COLO668 (cell line): ENCODE data around the gene LRIT3.

Experiments used
- DNase-seq: peaks from one replicate; lab custom pipeline; 2025; ENCODE audit not compliant: unreplicated experiment; lab: John Stamatoyannopoulos, UW

Gene LRIT3, protein sequence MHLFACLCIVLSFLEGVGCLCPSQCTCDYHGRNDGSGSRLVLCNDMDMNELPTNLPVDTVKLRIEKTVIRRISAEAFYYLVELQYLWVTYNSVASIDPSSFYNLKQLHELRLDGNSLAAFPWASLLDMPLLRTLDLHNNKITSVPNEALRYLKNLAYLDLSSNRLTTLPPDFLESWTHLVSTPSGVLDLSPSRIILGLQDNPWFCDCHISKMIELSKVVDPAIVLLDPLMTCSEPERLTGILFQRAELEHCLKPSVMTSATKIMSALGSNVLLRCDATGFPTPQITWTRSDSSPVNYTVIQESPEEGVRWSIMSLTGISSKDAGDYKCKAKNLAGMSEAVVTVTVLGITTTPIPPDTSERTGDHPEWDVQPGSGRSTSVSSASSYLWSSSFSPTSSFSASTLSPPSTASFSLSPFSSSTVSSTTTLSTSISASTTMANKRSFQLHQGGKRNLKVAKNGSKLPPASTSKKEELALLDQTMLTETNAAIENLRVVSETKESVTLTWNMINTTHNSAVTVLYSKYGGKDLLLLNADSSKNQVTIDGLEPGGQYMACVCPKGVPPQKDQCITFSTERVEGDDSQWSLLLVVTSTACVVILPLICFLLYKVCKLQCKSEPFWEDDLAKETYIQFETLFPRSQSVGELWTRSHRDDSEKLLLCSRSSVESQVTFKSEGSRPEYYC

DNA sequence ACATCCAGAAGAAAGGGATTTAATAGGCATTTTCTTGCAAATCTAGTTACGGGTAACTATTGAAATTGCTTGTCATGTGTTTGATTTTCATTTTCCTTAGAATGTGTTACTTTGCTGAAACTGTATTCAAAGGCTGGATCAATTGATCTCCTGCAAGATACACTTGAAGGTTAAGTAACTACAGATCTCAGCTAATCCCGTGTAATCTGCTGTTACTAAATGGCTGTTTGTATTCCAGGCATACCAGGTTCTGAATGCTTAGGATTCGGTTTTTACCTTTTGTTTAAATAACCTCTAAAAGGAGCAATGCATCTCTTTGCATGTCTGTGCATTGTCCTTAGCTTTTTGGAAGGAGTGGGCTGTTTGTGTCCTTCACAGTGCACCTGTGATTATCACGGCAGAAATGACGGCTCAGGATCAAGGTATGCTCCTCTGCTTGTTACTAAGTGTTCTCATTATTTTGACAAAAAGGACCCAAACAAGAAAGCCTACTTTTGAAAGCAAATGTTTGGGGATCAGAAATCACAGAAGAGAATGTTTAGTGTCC lies at the start of gene LRIT3:
Gene LRIT3 (plus strand): TSS at position 212 of the 547 bp plus-strand sequence. CDS start 95 bp downstream, at position 307.
- no peak for DNase-seq

DNA sequence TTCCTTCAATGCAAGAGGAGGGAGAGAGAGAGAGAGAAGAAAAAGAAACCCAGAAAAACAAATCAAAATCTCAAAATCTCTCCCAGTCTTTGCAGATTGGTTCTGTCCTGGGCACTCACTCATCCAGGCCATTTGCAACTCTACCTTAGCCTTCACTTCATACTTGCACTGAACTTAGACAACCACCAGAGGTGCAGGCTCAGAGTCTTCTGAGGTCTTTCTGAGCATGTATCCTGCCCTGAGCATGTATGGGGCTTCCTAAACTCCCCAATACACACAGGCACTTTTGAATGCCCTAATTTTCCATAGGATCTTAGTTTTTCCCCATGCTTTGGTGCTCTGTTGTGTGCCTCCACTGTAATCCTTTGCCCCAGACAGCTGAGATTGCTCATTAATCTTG lies 49.0 kb upstream of the LRIT3 start:
- DNase-seq: no peak

DNA sequence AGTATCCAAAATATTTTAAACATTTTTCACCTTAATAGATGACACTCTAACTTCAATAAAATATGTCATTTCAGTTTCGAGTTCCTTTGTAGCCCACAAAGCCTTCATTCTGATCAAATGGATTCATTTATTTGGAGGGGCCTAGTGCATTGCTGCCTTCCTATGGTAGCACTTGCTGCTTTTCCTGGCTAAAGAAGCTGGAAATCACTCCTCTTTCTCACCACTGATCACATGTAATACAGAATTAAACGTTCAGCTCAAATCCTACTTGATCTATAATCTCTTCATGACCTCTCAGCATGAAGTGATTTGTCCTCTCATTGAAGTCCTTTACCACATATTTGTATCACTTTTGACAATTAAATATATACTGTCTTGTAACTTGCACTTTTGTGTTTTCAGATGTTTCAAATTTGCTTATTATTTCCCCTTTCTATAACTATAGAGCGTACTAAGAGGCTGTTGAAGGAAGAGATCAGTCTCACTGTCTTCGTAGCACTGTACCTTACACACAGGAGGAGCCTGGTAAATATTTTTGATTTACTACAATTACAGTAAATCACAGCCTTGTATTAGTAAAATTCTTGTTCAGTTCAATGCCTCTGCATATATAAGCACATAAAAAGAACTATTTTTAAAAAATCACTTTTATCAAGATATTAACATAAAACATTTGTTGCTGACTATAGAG lies 46.7 kb upstream of the LRIT3 start:
- DNase-seq: no peak

DNA sequence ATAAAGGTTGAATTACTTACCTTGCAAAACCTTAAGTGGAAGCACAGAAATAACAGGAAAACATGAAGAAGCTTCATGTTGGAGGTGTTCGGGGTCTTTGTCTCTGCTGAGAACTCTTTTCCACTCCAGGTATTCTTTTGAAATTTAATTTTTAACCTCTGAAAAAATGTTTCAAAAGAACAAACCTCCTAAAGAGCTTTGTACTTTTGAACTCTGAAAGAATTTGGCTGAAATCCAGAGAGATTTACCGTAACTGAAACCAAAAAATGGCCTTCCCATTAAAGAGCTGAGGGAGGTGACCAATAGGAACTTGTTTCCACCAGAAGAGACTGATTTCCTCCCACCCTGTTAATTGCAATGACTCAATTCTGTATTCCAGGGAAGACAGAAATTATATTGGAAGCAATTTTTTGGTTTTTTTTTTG lies 46.0 kb upstream of the LRIT3 start, which contains the start of gene CFI:
Gene CFI (minus strand): TSS at position 105 of the 425 bp plus-strand sequence. CDS start 28 bp downstream, at position 77.
- DNase-seq: no peak

DNA sequence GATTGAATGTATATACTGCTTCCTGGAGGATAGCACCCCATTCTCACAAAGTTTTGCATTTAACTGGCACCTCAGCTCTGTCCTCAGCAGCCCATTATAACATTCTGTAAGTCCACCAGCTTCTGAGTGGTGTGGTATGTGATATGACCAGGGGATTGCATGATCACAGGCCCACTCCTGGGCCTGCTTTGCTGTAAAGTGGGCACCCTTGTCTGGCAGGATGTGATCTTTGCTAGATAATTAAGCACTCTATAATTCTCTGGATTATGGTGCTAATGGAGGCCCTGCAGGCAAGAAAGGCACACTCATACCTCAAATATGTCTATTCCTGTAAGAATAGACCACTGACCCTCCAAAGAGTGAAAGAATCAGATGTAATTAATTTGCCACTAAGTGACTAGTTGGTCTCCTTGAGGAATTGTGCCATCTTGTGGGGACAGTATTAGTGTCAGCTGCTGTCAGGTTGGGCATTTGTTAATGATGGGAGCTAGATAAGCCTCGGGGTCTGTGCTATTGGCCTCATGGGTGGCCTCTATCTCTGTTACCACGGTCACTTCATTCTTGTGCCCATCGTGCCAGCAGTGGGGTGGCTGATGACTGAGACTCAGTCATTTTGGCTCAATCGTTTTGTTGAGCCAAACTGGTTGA lies 43.9 kb upstream of the LRIT3 start:
- peak; percentile 12 for DNase-seq

DNA sequence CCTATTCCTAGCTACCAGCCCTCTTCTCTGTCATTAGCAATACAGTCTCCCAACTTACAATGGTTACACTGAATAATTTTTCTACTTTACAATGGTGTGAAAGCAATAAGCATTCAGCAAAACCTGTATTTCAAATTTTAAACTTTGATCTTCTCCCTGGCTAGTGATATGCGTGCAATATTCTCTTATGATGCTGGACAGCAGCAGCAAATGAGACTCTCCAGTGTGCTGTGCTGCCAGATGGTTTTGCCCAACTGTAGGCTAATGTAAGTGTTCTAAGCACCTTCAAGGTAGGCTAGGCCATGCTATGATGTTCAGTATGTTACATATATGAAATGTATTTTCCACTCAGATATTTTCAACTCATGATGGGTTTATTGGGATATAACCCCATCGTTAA lies 38.3 kb upstream of the LRIT3 start:
- no peak for DNase-seq

- no peak for DNase-seq
Measured at GRCh38 chr4:109810552-109811387, 37.1 kb upstream of the LRIT3 start.

GRCh38 chr4:109811707-109812106 lies 36.2 kb upstream of the LRIT3 start:
- DNase-seq: no peak

DNA sequence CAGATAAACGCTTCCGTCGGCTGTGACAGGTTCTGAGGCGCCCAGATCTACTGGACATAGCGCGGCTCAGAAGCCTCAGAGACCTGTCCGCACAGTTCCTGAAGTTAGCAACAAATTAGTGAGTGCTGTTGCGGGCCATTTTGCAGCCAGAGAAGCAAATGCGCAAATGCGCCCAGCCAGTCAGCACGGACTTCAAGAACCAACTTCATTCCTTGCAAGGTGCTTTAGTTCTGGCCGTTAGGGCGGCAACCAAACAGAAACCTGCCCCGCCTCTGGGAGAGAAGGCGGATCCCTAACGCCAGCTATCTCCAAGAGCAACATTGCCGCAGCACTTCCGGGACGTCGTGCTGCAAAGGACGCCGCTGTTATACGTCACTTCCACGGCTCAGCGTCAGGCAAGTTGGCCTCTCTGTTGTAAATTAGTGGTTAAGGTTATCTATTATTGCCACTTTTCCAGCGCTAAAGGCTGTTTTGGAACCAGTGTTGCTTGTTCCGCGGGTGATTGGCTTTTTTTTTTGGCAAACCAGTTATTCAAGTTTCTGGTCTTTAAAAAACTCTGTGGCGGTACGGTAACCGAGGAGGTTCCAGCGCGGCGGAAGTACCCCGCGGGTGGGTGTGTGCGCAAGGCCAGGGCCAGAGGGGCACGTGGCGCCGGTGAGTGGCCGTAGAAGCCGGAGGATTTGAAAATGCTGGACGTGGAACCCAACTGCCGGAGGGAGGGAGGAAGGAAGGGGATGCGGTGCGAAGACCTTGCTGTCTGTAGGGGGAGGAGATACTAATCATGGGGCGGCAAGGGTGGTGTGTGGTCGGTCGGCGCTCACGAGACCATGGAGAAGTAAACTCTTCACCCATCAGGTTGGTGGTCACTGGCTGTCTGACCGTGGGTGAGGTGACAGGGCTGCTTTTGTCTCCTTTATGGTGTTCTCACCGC lies 32.5 kb upstream of the LRIT3 start, which contains the start of gene GAR1:
Gene GAR1 (plus strand): TSS at position 612 of the 931 bp plus-strand sequence. CDS start 403 bp downstream, outside the sequence.
- peak; percentile 87 for DNase-seq

DNA sequence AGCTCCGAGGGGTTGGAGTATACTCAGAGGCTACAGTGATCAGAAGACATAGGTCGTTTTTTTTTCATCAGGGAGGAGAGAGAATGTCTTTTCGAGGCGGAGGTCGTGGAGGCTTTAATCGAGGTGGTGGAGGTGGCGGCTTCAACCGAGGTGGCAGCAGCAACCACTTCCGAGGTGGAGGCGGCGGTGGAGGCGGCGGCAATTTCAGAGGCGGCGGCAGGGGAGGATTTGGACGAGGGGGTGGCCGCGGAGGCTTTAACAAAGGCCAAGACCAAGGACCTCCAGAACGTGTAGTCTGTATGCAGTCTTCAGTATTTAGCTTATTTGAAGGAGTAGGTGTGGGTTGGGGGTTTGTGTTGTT lies 31.8 kb upstream of the LRIT3 start:
- peak; percentile 13 for DNase-seq

GRCh38 chr4:109816894-109817293 lies 31.0 kb upstream of the LRIT3 start:
- no peak for DNase-seq

- no peak for DNase-seq
Measured at GRCh38 chr4:109818268-109818667, 29.6 kb upstream of the LRIT3 start.

DNA sequence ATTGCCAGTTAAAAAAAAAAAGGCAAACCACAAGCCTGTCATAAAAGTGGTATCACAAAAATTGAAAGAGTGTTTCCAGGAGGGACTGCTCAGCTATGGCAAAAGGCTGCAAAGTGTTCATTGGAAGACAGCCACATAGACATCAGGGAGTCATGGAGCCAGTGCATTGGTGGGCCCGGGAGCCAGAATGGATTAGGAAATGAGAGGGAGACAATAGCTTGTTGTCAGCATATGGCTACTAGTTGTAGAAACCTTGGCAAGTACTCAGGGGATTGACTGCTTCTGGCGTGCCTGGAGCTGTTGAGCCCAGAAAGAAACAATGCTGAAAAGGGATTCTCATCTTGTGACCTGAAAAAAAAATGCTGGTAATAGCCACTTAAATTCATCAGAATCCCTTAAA lies 27.3 kb upstream of the LRIT3 start:
- no peak for DNase-seq

- no peak for DNase-seq
Measured at GRCh38 chr4:109821185-109821584, 26.7 kb upstream of the LRIT3 start.

DNA sequence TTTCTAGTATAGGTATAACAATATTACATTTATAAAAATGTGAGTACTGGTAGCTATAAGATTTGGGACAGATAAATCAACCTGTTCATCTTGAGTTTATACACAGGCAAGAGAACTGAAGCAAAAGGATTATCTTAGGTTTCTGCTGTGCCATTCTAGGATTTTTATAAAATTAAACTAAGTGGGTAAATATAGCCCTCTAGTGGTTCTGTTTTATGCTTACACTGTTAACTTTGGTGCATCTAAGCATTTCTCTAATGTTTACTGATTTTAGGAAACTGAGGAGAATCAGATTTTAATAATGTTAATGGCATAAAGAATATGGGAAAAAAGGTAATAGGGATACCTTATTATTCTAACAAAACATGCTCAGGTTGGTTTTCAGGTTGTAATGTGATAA lies 21.2 kb upstream of the LRIT3 start:
- DNase-seq: no peak

DNA sequence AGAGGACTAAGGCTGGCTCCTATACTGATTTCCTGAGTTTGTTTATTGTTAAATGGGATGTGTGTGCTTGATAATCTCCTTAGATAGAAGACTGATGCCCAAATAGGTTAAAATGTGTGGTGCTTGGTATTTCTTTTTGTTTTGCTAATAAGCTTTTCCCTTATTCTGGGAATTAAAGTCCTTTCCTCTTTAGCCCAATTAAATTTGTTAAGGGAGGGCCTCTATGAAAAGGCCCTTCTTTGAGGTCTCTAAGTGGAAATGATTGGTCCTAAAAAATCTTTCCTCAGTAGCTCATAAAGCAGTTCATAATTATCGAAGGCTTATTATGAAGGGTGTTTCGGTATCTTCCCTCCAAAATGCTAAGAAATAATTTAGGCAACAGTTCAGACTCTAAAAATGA lies 20.2 kb upstream of the LRIT3 start, which contains the start of gene RRH:
Gene RRH (plus strand): TSS at position 301 of the 400 bp plus-strand sequence. CDS start 56 bp downstream, at position 357.
- no peak for DNase-seq

DNA sequence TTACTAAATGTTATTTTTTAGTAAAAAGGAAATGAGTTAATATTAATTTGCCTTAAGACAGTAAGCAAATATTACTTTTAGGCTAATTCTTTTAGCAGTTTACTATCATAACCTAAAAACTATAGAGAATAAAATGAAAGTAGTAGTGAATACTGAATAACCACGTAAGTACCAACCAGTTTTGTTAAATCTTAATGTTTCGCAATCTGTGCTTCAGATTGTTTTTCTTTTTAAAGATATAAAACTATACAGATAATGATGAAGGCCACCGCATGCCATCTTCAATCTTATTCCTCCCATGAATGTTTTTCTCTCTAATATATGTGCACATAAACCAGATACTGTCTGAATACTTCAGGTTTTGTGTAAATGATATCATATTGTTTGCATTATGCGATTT lies 14.2 kb upstream of the LRIT3 start:
- DNase-seq: no peak

DNA sequence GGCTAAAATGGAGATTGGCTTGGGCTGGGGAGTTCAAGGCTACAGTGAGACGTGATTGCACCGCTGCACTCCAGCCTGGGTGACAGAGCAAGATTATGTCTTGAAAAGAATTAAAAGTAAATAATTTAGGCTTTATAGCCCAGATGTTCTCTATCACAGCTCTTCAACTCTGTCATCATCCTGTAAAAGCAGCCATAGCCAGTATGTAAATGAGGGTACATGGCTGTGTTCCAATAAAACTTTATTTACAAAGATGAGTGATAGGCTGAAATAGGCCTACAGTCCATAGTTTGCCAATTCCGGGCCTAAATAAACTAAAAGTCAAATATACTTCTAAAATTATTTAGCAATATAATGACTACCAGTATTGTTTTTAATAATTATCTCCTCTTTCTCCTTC lies 10.9 kb upstream of the LRIT3 start:
- no peak for DNase-seq
